A172 (cell line): ENCODE results near the gene WNT2. TPM values are rescaled to one million over a fixed set of nuclear protein-coding genes. Genes with fewer than 3 reads are reported as not detected.

Experiments used
- DNase-seq: peaks from one replicate; pipeline ENCODE4 v3.0.0-alpha.2; 2015; ENCODE audit warnings: low spot score
- total RNA-seq: library from RNA; depleted of rRNA; stranded (reverse); fragments of >200 nt; shearing (Covaris generic); gene quantifications from 2 replicates; pipeline ENCODE4 v1.2.3, GENCODE V29; 2014; rRNA removed

The WNT2 gene
- total RNA-seq = not detected in 2 replicates

GRCh38 chr7:117322741-117323304 is at the start of gene WNT2:
Gene WNT2, minus strand, starts transcription at chr7:117323058. Its CDS starts 69 bp downstream, at chr7:117322989.
- no peak for DNase-seq

GRCh38 chr7:117372073-117372472 is 49.2 kb upstream of the WNT2 start:
- DNase-seq = no peak

- no peak for DNase-seq
These were observed 41.7 kb upstream of the WNT2 start for GRCh38 chr7:117364339-117365080.

DNA sequence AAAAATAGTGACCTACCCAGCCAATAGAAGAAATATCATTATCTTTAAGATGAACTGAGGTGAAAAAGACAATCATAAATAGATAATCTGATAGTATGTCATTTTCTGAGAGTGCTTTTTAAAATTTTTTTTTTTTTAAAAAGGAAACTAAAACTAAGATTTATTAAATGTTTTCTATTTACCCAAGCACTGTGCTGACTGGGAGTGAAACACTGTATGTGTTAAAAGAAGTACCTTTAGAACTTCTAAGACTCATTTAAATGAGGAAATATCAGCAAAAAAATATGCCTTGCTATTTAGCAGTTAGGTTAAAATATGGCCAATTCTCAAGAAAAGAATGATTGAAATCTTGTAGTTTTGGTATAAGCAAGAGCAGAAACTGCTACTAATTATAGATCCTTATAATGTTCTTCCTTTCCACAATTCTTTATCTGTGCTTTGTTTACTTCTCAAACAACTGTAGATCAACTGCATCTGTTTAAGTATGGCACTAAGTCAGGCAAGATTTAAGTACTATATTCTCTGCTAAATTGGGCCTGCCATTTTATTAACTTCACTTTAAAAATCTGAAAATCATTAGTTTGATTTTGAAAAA is 39.5 kb upstream of the WNT2 start:
- DNase-seq = no peak

DNA sequence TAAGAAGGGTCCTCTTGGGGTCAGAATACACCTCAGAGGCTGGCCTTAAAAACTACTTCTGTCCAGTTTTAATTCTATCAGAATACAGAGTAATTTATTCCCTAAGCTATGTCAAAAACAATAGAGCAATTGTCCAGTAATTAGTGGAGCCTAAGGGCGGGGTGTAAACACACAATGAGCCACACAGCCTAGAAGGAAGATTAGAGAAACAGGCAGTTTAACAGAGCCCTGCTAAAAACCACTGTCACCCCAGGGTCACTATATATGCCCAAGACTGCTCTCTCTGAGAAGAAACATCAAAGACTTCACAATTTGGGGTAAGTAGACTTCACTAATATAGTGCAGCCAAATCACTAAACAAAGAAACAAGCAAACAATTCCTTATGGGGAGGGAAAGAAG is 27.2 kb upstream of the WNT2 start:
- DNase-seq = no peak

GRCh38 chr7:117349570-117349969 is 26.7 kb upstream of the WNT2 start:
- no peak for DNase-seq

DNA sequence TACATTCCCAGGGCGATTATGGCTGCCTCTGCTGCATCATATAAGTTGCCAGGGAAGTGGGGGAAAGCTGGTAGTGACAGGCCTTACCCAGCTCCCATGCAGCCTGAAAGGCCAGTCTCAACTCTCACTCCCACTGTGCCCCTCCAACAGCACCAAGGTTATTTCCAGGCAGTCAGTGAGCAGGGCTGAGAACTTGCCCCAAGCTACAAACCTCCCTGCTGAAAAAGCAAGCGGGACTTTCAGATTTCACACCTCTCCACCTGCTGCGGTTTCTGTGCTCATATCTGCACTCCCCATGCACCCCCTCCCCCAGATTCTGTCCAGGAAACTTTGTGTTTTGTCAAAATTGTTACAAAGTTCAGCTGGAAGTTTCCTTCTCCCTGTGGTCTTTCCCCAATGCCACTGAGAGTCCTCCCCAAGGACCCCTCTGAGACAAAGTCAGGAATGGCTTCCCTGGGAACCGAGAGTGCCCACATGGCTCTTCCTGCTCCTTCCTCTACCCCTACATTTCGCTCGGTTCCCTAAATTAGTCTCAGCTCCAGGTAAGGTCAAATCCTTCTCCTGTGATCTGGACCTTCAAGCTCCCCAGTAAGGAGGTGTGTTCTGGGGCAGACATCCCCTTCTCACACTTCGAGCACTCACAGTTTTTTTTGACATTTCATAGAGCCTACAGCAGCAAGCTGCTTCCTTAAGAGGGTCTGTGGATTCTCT is 25.3 kb upstream of the WNT2 start:
- no peak for DNase-seq

GRCh38 chr7:117347480-117347879 is 24.6 kb upstream of the WNT2 start:
- no peak for DNase-seq

GRCh38 chr7:117346161-117346560 is 23.3 kb upstream of the WNT2 start:
- DNase-seq = no peak

DNA sequence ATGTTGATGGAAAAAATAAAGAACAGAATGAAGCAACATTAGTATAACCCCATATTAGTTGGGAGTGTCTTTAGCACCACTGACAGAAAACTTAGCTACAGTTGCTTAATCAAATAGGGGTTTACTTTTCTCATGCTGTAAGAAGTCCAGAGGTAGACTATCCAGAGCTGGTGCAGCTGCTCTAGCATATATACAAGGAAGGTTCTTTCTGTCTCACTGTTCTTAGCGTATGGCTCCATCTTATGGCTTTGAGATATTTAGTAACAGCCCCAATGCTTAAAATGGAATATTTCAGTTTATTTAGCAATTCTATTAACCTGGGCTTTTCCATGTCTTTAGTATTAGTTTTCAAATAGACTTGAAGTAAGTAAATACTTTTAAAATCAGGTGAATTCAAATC is 15.2 kb upstream of the WNT2 start:
- no peak for DNase-seq

- no peak for DNase-seq
These were observed 10.3 kb upstream of the WNT2 start for GRCh38 chr7:117333168-117333567.

DNA sequence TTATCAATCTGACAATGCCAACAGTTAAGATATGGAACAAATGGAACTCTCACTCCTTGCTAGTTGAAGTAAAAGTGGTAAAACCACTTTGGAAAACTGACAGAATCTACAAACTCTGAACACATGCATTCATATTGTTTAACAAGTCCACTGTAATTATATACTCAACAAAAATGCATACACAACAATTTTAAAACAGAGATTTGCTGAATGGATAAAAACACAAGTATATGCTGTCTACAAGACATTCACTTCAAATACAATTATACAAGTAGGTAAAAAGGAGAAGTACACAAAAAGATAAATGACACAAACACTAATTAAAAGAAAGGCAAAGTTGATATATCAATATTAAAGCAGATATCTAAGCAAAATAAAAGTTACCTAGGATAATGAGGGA is 9.2 kb upstream of the WNT2 start:
- no peak for DNase-seq

GRCh38 chr7:117325836-117326235 is 3.0 kb upstream of the WNT2 start:
- DNase-seq = no peak

DNA sequence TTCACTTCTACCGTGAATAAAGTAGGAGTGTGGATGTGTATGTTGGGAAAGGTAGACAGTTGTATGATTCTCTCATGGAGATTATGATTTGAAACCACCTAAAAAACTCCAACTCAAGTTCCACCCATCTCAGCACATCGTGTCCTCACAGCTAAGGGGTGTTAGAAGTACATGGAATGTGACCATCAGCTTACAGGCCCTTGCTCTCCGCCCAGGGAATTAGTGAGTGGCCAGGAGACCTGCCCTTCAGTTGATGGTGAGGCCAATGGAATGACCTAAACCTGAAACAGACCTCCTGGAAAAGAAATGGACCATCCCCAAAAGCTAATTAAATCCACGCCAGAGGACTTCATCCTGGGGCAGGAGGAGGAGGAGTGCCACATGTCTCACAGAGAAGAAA is 2.1 kb upstream of the WNT2 start:
- DNase-seq = no peak

DNA sequence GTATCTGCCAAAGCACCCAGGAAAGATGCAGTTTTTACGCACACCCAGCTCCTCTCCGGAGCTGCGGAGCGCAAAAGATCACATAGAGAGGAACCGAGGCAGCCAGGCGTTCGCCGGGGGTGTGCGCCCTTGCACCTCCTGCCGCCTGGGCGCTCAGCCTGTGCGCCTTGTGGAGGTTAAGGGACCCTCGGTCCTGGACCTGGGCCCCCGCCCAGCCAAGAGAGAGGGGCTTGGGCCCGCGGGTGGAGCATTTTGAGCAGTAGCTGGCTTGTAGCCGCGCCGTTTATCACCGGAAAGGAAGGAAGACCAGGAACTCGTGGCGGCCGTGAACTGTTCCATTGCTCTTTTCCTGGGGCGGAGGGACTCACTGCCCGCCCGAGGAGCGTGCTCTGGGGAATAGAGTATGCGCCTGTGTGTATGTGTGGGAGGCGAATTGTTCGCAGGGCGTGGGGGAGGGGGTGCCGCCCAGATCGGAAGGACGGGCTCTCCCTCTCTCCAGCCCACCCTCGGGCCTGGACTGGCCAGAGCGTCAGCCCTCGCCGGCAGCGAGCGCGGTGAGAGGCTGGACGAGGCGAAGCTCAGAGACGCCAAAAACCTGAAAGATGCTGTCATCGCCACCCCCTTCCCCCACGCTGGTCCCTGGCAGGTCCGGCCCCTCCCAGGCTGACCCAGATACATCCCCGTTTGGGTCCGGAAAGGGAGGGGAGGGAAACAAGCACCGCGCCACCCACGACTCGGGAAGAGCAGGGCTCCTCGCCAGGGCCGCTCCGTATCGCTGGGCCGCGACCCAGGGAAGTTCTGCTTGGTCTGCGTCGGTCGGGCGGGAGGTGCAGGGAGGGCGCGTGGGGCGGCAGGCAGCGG is 1.2 kb upstream of the WNT2 start:
- DNase-seq = no peak

DNA sequence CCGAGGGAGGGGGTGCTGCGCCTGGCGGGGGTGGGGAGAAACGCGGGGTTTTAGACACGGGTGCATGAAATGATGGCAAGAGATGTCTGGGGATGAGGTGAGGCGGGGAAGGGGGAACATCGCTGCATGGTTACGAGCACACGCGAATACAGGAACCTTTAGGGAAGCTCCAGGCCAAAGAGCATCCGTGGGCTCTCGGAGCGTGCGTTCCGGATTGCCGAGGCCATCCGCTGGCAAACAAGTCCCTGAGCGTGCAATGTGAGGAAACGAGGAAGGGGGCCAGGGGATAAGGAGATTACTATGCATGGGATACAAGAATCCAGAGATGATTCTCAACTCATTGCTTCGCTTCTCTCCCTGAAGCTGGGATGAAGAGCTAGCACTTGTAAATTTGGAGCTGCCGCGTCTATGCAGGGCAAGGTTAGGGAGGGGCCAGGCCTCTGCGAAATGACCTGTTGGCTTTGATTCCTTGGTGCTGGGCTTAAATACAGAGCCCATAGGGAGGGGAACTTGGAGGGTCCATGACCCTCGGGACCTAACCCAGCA is 520 bp upstream of the WNT2 start:
- DNase-seq = no peak

DNA sequence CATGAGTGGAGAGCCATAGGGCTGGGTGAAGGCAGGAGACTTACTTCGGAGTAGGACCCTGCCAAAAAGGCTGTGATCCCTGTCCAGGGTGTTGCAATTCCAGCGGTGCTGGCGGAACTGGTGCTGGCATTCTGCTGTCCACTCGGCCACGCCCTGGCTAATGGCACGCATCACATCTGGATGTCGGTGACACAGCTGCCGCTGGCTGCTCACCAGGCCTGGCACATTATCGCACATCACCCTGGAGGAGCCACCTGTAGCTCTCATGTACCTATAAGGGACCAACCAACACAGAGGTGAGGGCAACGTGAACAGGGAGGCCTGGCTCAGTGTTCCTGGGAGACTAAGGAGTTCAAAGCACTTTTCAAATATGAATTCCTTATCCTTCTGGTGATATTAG is 2.3 kb downstream of the WNT2 start:
- no peak for DNase-seq

DNA sequence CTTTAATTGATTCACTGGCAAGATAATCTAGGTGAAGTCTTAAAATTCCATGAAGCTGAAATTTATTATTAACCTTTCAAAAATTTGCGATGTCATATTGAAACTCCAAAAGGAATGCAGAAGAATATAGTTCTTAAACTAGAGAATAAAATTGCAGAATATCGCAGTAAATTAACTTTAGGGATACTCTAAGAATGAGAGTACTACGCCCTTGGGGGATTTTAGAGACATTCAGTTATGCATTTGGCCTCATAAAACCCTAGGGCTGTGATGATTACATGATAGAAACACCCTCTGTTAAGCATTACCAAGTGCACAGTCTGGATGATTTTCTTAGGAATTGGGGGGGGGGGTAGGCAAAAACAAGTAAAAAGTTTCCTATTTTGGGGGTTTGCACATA is 3.7 kb downstream of the WNT2 start:
- no peak for DNase-seq

GRCh38 chr7:117313582-117313981 is 9.3 kb downstream of the WNT2 start:
- DNase-seq = no peak

GRCh38 chr7:117312593-117313580 is 10.0 kb downstream of the WNT2 start:
- no peak for DNase-seq
